CD4-positive, alpha-beta T cell (primary cell): Measurements from ENCODE around the gene ZYX. TPM values are rescaled to one million over a fixed set of nuclear protein-coding genes. Genes with fewer than 3 reads are reported as not detected.

Experiments
- ATAC-seq: fragments of 200-7000 bp; cut with Tn5 transposase; one replicate; pipeline ENCODE4 v1.10.0; 2022; ENCODE audit warnings: mild to moderate bottlenecking; ENCODE audit not compliant: poor library complexity
- CTCF ChIA-PET: fragments of 350-600 bp; sonication (Branson Sonifier 250); formaldehyde crosslinking; loops from one replicate; lab custom pipeline; 2021; ENCODE audit warnings: antibody characterized with exemption, inconsistent platforms; lab: Charles Lee
- POLR2A ChIA-PET: fragments of 350-600 bp; sonication (Branson Sonifier 250); formaldehyde crosslinking; loops from one replicate; lab custom pipeline; 2021; ENCODE audit warnings: antibody characterized with exemption, inconsistent platforms; lab: Charles Lee
- DNase-seq, 14 experiments: peaks; one replicate each; pipeline ENCODE4 v3.0.0-alpha.2; 2013 to 2020; ENCODE audit warnings: mixed read lengths in 2 of 14
- H3K27ac ChIP-seq, 2 donors: one replicate each; pipeline versions ENCODE4 v1.5.1 to v1.7.0; 2013; ENCODE audit warnings: low read length in 2 of 2, low read depth in 1 of 2, mild to moderate bottlenecking in 1 of 2
- H3K27me3 ChIP-seq, 2 experiments: 1 replicate in 1 of 2; 2 replicates in 1 of 2; pipeline versions ENCODE4 v1.6.1 to v1.7.0; 2013; ENCODE audit warnings: low read length in 2 of 2, control low read depth in 1 of 2, mild to moderate bottlenecking in 1 of 2, moderate library complexity in 1 of 2; ENCODE audit not compliant: insufficient read depth in 2 of 2, control insufficient read depth in 1 of 2
- H3K36me3 ChIP-seq: one replicate; pipeline ENCODE4 v1.6.1; 2013; ENCODE audit warnings: low read length, control low read depth; ENCODE audit not compliant: insufficient read depth
- H3K4me1 ChIP-seq: one replicate; pipeline ENCODE4 v1.6.1; 2013; ENCODE audit warnings: low read length, control low read depth; ENCODE audit not compliant: insufficient read depth
- H3K4me3 ChIP-seq: one replicate; pipeline ENCODE4 v1.5.1; 2013; ENCODE audit warnings: mild to moderate bottlenecking, low read length, moderate library complexity
- H3K9me3 ChIP-seq, 2 experiments: 1 replicate in 1 of 2; 2 replicates in 1 of 2; pipeline versions ENCODE4 v1.6.1 to v1.7.0; 2013; ENCODE audit warnings: low read length in 2 of 2, mild to moderate bottlenecking in 2 of 2, control low read depth in 1 of 2, moderate library complexity in 1 of 2; ENCODE audit not compliant: control insufficient read depth in 1 of 2, insufficient read depth in 1 of 2
- H3K27ac Mint-ChIP-seq: one replicate; pipeline ENCODE4 v1.8.0; 2020; ENCODE audit warnings: mixed read lengths
- H3K27me3 Mint-ChIP-seq: one replicate; pipeline ENCODE4 v1.8.0; 2021; ENCODE audit warnings: mixed read lengths
- H3K36me3 Mint-ChIP-seq: one replicate; pipeline ENCODE4 v1.8.0; 2021; ENCODE audit warnings: low read depth, mixed read lengths
- H3K4me1 Mint-ChIP-seq: one replicate; pipeline ENCODE4 v1.8.0; 2021; ENCODE audit warnings: low read depth, mixed read lengths
- H3K4me3 Mint-ChIP-seq: one replicate; pipeline ENCODE4 v1.8.0; 2020; ENCODE audit warnings: mild to moderate bottlenecking, mixed read lengths
- H3K9me3 Mint-ChIP-seq: one replicate; pipeline ENCODE4 v1.8.0; 2020; ENCODE audit warnings: mixed read lengths
- intact Hi-C, 2 experiments: fragments of 100-400 bp; cut with DNase I in 1 of 2; cut with micrococcal nuclease in 1 of 2; formaldehyde crosslinking; loops; one replicate each; pipeline versions ENCODE4 v1.15.1 to v1.9.0; 2023 to 2025; cut with DNase I, micrococcal nuclease
- total RNA-seq, 174 experiments: library from RNA in 2 of 174; stranded (reverse) in 2 of 174; gene quantifications; one replicate each; pipeline ENCODE4 v1.2.3 and lab custom pipeline; 2021 to 2026
- TF ChIP-seq, protein P1 (sequence below): fragments of 200-600 bp; IDR thresholded peaks from one replicate; pipeline ENCODE4 v1.8.0; 2022; ENCODE audit warnings: antibody characterized with exemption, mild to moderate bottlenecking

ZYX gene
- total RNA-seq, 2 experiments from 2014 or later = 132 to 146 TPM

DNA sequence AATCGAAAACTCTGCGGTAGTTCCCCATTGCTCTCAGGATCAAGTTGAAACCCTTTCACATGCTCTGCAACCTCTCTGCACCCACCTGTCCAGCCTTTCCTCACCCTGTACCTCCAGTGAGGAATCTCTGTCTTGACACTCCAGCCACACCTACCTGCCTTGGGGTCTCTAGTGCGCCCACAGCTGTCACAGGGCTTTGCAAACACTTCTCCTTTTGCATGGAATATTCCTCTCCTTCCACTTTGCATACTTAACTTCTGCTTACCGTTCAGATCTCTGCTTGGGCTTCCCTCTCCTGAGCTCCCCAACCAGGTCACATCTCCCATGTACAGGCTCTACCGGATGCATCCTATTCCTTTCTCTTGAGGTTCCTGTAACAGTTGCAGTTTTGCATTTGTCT is 6.6 kb upstream of the ZYX start:
- Mint-ChIP-seq H3K27ac (peak overlapping the region; percentile 91), H3K36me3 (peaks cover under 1% of the 10 kb centered on the region), H3K9me3 (no peaks in the 10 kb centered on the region), H3K27me3 (no peaks in the 10 kb centered on the region), H3K4me1 (peaks cover 75% of the 10 kb centered on the region), H3K4me3 (no peak overlapping the region)
- Histone ChIP-seq H3K27me3 (no peaks in the 10 kb centered on the region), H3K4me1 (peaks cover 69% of the 10 kb centered on the region), H3K27ac (peak overlapping the region; percentile 38 to 80), H3K36me3 (no peaks in the 10 kb centered on the region), H3K4me3 (no peak overlapping the region), H3K9me3 (no peaks in the 10 kb centered on the region)
- POLR2A ChIA-PET = interaction anchor here (0.9 to 3.6 kb wide), 6 partner anchors 10 to 566 kb away, joined by 3 to 26 read pairs (median 10); partner anchors contain the start of gene EPHA1
- ATAC-seq = no peak
- CTCF ChIA-PET = interaction anchor here (1.1 to 1.2 kb wide), 2 partner anchors 26 to 159 kb away, joined by 3 to 4 read pairs; no protein-coding TSS in a partner anchor
- TF ChIP-seq, protein P1, sequence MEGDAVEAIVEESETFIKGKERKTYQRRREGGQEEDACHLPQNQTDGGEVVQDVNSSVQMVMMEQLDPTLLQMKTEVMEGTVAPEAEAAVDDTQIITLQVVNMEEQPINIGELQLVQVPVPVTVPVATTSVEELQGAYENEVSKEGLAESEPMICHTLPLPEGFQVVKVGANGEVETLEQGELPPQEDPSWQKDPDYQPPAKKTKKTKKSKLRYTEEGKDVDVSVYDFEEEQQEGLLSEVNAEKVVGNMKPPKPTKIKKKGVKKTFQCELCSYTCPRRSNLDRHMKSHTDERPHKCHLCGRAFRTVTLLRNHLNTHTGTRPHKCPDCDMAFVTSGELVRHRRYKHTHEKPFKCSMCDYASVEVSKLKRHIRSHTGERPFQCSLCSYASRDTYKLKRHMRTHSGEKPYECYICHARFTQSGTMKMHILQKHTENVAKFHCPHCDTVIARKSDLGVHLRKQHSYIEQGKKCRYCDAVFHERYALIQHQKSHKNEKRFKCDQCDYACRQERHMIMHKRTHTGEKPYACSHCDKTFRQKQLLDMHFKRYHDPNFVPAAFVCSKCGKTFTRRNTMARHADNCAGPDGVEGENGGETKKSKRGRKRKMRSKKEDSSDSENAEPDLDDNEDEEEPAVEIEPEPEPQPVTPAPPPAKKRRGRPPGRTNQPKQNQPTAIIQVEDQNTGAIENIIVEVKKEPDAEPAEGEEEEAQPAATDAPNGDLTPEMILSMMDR = no peak
- intact Hi-C loops = no loop called here
- DNase-seq = no peak

DNA sequence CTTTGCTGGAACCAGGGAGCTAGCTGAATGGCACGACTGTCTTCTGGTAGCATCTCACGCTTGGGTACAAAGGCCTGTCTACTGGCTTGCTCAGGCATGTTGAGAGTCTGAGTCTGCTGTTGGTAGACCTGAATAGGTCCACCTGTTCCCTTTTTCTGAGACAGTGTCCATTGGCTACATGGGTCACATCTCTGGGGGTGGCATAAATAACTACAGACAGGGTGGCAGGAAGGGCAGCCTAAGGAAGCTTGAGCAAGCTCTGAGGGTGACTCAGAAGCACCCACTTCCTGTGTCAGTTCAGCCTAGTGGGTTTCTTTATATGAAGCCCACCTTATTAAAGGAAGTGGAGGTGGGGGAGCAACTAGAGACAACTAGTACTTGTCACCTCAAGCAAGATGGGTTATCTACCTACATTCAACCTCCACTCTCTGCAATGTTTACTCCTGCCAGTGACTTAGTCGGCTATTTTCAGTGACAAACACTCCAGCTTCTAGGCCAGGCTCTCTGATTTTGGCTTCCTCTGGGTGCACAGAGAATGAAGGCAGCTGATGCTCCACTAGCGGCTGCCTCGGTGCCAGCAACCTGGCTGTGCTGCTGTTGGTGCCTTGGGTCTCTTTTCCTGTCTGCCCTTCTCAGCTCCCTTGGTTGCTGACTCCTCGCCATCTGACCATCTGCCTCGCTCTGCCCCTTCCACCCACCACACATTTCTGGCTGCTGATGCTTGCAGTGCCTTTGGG is 5.7 kb upstream of the ZYX start:
- H3K27me3 ChIP-seq = no peaks in the 10 kb centered on the region
- ATAC-seq (peak; percentile 59), DNase-seq (peak; percentile 18 to 86 (median 38))
- peak overlapping the region; percentile 91 for H3K27ac Mint-ChIP-seq
- intact Hi-C loops = loop anchor here in 1 of 2 experiments (5.0 kb wide), 1 partner anchor 68 kb away; no protein-coding TSS in a partner anchor
- POLR2A ChIA-PET = interaction anchor here (0.5 to 3.6 kb wide), 11 partner anchors 9 to 1444 kb away, joined by 3 to 26 read pairs (median 4); partner anchors contain the start of gene EPHA1
- peak overlapping the region; percentile 70 for H3K4me3 Mint-ChIP-seq
- peaks cover 81% of the 10 kb centered on the region for H3K4me1 Mint-ChIP-seq
- no peaks in the 10 kb centered on the region for H3K36me3 ChIP-seq
- peaks cover 8% of the 10 kb centered on the region for H3K36me3 Mint-ChIP-seq
- H3K4me3 ChIP-seq = no peak overlapping the region
- peak overlapping the region; percentile 71 to 80 for H3K27ac ChIP-seq
- TF ChIP-seq, protein P1 = no peak
- CTCF ChIA-PET = interaction anchor here (1.1 to 1.2 kb wide), 2 partner anchors 27 to 136 kb away, joined by 3 to 4 read pairs; no protein-coding TSS in a partner anchor
- no peaks in the 10 kb centered on the region for H3K9me3 ChIP-seq
- peaks cover 75% of the 10 kb centered on the region for H3K4me1 ChIP-seq
- no peaks in the 10 kb centered on the region for H3K27me3 Mint-ChIP-seq
- H3K9me3 Mint-ChIP-seq = no peaks in the 10 kb centered on the region

DNA sequence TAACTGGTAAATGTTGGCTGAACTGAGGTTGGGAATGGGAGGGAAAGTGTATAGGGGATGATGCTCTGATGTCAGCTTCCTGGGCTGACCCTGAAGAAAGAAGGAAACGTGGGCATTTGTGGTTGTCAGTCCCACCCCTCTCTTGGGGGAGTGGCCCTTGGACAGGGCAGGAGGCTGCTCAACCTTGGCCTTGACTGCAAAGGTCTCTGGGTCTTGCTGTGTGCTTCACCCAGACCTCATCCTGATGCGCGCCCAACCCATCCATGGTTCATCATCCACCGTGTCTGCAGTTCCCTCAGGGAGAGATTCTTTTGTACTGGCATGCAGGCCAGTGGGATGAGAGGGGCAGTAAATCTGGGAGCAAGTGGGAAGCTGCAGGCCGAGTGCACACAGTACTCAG is 4.7 kb upstream of the ZYX start:
- DNase-seq (no peak), ATAC-seq (no peak)
- H3K4me1 Mint-ChIP-seq = peaks cover 75% of the 10 kb centered on the region
- CTCF ChIA-PET = no interaction called here
- Histone ChIP-seq H3K36me3 (no peaks in the 10 kb centered on the region), H3K4me1 (peaks cover 72% of the 10 kb centered on the region), H3K27ac (peak overlapping the region; percentile 71 to 80), H3K4me3 (no peak overlapping the region), H3K9me3 (no peaks in the 10 kb centered on the region), H3K27me3 (no peaks in the 10 kb centered on the region)
- H3K36me3 Mint-ChIP-seq = peaks cover 8% of the 10 kb centered on the region
- H3K27me3 Mint-ChIP-seq = no peaks in the 10 kb centered on the region
- intact Hi-C loops = loop anchor here in 1 of 2 experiments (5.0 kb wide), 1 partner anchor 69 kb away; no protein-coding TSS in a partner anchor
- H3K9me3 Mint-ChIP-seq = no peaks in the 10 kb centered on the region
- peak overlapping the region; percentile 21 for H3K4me3 Mint-ChIP-seq
- TF ChIP-seq, protein P1 = no peak
- H3K27ac Mint-ChIP-seq = peak overlapping the region; percentile 91
- POLR2A ChIA-PET = interaction anchor here (2.1 to 3.6 kb wide), 2 partner anchors 8 to 31 kb away, joined by 19 to 26 read pairs; partner anchors contain the start of gene EPHA1
